ENCODE results near the gene WAS.

GRCh38 chrX:48688531-48689150, 5.0 kb downstream of the WAS start:
- TF ChIP-seq TAF1 (IDR thresholded peaks at IDR 0.05; ENCODE audit: borderline replicate concordance, low read depth, low read length), result no peak
- no peak for TF ChIP-seq POLR2AphosphoS5 (IDR thresholded peaks at IDR 0.05; ENCODE audit: low read depth, low read length)
- TF ChIP-seq CTCF (IDR thresholded peaks at IDR 0.05), result no peak
- no peak for TF ChIP-seq ZBTB33 (IDR thresholded peaks at IDR 0.05; ENCODE audit: borderline replicate concordance, low read depth)
- TF ChIP-seq MXI1 (IDR thresholded peaks at IDR 0.05; ENCODE audit: low read depth, low read length), result no peak
- no peak for TF ChIP-seq SIN3A (IDR thresholded peaks at IDR 0.05; ENCODE audit: borderline replicate concordance, low read depth, low read length)
- no peak for TF ChIP-seq RFX5 (IDR thresholded peaks at IDR 0.05; ENCODE audit: low read length)
- TF ChIP-seq EP300 (IDR thresholded peaks at IDR 0.05; ENCODE audit: borderline replicate concordance in 1 of 2, low read depth in 1 of 2, low read length in 1 of 2), result no peak
- no peak for TF ChIP-seq RAD21 (IDR thresholded peaks at IDR 0.05; ENCODE audit: low read length)
- no peak for TF ChIP-seq GABPA (IDR thresholded peaks at IDR 0.05; ENCODE audit: low read depth)
- TF ChIP-seq USF1 (IDR thresholded peaks at IDR 0.05; ENCODE audit: borderline replicate concordance, low read depth), result no peak
- no peak for TF ChIP-seq RXRA (IDR thresholded peaks at IDR 0.05; ENCODE audit: borderline replicate concordance, low read depth)
- TF ChIP-seq REST (IDR thresholded peaks at IDR 0.05; ENCODE audit: low read depth, low read length), result no peak
- no peak for TF ChIP-seq YY1 (IDR thresholded peaks at IDR 0.05; ENCODE audit: low read depth)
